Stimulated activated CD4-positive, alpha-beta T cell treated with anti-CD3 and anti-CD28 coated beads, Interleukin-4, amount 100 ng/mL, for 48 hours (primary cell): ENCODE results near the gene TMEM154.

Experiments used
- DNase-seq, 2 donors: peaks; one replicate each; pipeline ENCODE4 v3.0.0-alpha.2; 2020; ENCODE audit warnings: low read depth in 2 of 2

TMEM154 gene

DNA sequence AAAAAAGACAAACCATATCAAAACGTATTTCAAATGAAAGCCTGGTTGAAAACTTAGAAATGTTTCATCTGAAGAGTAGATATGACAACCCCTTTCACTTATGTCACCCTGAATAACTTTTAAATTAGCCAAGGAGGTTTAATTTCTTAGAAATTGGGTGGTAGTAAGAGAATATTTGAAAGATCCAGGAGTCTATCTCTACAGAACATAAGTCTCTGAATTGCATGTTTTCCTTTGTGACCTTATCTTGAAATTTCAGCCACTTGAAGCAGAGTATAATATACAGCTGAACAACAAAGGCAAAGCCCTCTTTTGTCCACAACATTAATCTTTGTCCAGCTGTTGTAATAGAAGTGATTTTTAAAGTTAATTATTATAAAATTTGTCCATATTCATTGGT, 49.5 kb downstream of the TMEM154 start:
- DNase-seq = no peak

DNA sequence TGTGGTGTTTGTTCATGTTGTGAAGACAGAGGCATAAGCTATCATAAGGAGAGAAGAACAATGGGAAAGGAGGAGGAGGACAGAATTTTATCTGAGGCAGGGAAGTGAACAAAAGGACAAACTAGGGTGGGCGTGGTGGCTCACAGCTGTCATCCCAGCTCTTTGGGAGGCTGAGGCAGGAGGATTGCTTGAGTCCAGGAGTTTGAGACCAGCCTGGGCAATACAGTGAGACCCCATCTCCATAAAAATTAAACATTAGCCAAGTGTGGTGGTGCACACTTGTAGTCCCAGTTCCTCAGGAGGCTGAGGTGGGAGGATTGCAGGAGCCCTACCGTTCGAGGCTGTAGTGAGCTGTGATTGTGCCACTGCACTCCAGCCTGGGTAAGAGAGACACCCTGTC, 49.9 kb downstream of the TMEM154 start:
- no peak for DNase-seq

DNA sequence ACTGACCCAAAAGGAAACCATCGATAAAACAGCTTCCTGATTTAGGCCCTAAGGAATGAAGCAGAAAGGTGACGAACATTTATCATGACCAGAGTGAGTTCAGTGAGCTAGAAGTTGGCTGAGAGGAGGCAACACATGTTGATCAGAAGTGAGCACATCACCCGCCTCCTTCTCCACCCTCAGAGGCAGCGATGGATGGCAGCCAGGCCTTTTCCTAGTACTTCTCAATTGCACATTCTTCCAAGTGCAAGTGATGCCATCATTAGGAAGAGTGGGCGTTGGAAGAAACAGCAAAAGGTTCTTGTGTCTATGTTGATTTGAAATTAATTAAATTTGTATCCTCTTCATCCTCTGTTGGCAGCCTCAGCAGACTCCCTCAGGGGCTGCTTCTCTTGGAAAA, 51.7 kb downstream of the TMEM154 start:
- DNase-seq = no peak

DNA sequence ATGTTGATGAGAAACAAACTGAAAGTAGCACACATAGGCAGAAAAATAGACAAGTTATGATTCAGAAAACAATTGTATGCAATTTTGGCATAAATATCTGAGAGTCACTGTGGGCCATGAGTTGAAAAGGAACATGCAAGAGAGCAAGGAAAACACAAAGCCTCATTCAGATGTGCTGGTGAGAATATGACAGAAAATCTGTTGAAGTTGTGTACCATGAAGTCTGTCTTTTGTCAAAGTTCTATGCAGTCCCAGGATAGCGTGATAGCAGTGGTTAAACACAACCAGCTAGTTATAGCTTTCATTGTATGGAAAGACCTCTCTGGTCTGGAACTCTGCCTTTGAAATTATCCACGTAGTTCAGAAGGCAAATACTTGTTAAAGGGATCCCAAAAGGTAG, 53.0 kb downstream of the TMEM154 start:
- no peak for DNase-seq

DNA sequence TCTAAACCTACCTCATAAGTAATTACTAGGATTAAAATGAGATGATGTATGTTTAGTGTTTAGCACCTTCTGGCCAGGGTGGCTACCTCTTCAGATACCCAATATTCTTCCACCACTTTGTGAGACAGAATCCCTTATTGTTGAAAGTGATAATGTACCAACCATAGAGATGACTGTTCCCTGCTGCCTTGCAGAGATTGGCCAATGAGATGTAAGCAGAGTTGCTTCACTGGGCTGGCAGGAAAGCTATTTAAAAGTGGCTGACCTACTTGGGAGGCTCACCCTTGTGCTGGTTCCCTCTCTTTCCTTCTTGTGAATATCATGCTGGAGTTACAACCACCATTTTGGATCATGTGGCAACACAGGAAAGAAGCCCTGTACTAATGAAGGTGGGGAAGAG, 58.9 kb downstream of the TMEM154 start:
- DNase-seq = no peak

DNA sequence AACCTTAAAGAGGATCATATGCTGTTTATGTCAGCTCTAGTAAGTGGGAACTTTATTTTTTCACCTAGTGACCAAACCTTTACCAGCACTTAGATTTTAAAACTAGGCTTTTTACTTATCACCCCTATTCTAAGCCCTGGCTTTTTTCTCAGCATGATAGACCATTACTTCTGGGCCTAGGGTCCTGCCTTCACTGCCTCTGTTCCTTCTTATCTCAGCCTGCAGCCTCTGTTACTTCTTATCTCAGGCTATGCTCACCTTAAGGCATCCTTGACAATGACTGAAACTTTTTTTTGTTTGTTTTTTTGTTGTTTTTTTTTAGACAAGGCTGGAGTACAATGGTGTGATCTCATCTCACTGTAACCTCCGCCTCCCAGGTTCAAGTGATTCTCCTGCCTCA, 59.6 kb downstream of the TMEM154 start:
- DNase-seq = no peak

DNA sequence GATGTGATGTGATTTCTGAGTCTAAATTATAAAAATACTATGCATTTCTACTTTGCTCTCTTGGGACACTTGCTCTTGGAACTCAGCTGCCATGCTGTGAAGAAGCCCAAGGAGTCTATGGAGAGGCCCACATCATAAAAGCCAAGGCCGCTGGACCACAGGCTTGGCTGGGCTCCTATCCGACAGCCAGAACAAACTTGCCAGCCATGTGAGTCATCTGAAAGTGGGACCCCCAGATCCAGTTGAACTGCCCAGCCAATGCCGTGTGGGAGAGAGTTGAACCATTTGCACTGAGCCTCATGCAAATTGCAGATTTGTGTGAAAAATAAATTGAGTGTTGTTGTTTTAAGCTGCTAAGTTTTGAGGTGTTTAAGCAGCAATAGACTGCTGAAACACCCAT, 60.2 kb downstream of the TMEM154 start:
- DNase-seq = no peak

DNA sequence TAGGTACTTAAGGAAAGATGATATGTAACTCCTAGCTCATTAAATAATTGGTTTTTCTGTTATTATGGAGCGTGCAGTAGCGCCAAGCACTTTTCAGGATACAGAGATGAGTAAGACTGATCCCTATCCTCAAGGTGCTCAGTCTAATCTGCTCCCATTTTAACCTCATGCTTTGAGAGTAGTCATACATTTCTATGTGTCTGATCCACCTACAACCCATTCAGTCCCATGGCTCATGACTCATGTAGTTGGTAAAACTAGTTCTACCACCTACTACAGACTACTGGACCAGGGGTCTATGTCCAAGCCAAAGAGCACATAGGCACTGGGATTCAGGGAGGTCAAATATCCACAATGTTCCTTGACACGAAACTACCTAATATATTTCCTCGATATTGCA, 60.8 kb downstream of the TMEM154 start:
- no peak for DNase-seq

DNA sequence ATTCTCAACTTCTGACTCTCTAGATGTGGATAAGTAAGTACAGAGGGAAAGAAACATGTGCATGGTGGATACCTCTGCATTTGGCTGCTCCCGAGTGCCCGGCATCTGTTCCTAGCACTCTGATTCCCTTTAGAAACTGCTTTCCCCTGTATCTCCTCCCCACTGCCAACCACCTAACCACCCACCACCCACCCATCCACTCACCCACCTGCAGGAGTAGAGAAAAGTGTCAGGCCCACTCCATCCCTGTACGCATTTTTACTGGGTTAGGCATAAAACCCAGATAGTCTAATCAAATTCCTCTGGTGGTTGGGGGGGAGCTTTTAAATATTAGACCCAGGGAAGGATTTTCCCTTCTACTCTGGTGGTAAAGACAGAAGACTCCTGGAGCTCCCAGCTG, 63.0 kb downstream of the TMEM154 start:
- no peak for DNase-seq

DNA sequence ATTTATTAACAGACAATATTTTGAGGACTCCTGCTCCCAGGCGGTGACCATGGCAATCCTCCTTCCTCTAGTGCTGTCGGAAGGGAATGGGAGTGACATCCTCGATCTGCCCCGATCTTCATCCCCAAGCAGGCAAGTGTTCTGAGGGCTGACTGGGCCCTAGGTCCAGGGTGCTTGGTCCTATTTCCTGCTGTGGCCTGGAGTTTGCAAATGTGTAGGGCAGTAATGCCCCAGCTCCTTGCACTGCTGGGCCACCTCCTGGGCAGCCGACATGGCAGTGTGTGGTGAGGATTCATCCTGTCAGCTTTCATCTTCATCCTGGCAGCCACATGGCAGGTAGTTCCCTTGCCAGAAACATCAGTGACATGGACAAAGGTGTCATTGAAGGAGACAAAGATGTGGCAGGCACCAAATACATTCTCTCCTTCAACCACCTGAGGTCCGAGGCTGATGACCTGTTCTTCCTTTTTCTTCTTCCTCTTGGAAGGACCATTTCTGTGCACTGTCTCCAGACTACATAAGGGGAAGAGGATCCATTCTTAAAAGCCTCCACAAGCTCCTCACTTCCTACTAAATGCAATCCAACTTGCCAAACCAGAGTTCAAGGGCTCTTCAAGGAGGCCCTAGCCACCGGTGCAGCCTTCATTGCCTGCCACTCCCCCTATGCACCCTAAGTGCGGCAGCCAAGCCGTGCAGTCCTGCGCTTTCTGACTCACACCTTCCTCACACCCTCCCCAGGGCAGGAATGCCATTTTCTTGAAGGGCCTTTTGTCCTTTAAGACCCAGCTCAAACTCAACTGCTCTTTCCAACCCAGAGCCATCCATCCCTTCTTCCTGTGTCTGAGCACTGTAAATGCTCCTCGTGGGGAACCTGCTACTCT, 65.7 kb downstream of the TMEM154 start:
- no peak for DNase-seq

DNA sequence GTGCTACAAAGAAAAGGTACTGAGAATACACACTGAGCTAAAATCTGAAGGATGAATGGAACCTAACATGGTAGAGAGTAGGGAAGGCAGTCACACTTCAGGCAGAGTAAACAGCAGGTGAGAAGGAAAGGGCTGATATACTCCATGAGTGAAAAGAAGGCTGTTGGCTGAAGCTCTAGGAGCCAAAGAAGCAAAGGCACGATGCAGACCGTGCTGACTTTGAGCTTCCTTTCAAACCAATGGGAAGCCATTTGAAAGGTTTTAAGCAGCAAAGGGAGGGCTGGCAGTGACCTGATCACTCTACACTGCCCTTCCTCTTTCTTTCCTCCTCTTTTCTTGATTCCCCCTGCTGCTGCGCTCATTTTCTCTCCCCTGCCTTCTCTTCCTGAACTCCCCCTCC, 66.4 kb downstream of the TMEM154 start:
- DNase-seq = no peak

DNA sequence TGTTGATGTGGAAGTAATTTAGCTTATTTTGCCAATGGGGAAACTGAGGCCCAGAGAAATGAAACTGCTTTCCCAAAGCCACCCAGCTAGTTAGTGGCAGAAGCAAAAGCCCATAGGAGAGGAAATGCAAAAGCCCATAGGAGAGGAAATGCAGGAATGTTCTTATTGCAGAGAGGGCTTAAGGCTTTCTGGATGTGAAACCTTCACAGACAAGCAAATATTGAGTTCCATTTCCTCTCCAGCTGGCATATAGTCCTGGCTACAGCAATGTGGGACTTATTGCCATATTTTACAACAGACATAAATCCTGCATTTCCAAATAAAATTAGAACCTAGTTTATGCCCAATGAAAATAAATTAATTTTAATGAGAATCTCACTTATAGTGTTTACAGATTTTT, 69.7 kb downstream of the TMEM154 start:
- DNase-seq = no peak

DNA sequence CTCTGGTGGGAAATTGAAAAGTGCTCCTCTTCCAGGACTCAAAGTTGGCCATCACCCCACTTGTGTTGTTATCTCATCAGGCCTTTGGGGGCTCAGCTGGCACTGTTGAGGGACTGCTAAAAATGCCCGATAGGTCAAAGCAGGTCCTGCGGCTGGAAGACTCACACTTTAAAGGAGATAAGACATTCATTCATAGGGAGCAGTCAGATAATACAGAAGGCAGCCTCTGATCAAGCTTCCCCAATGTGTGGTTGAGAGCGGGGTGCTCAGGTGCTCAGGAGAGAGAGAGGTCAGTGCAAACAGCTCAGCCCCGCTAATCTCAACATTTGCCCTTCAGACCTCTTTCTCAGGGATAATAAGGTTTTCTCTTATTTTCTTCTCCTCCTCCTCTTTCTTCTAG, 70.3 kb downstream of the TMEM154 start:
- no peak for DNase-seq

DNA sequence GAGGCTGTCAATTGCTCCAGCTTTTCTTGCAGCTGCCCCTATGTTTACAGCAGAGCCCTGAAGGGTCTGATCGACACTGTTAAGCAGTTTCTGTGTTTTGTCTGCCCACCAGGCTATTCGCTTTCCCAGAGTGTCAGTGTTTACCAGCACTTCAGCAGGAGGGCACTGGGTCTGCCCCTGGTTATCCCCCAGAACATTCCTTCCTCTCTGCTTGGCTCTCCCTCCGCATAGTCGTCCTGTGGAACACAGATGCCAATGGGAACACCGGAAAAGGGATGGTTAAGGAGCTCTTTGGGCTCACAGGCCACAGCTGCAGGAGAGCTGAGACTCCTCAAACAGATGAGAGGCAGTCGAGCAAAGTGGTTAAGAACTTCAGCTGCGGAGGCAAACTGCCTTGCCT, 72.6 kb downstream of the TMEM154 start:
- DNase-seq = no peak

DNA sequence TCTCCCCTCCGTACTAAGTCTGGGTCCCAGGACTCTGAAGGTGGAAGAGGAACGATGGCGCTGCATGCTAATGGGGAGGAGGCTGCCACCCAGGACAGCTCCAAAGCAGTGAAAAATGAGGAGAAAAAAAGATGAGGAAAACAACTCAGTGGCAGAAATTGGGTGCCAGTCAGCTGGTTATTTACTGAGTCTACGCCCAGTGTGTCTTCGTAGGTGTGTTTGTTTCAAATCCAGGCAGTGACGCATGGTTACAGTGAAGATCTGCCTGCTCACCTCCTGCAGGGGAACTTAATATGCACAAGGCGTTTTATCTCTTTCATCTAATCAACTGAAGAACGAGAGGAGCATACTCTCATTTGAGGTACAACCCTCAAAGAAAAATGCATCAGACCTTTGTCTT, 73.0 kb downstream of the TMEM154 start:
- no peak for DNase-seq

DNA sequence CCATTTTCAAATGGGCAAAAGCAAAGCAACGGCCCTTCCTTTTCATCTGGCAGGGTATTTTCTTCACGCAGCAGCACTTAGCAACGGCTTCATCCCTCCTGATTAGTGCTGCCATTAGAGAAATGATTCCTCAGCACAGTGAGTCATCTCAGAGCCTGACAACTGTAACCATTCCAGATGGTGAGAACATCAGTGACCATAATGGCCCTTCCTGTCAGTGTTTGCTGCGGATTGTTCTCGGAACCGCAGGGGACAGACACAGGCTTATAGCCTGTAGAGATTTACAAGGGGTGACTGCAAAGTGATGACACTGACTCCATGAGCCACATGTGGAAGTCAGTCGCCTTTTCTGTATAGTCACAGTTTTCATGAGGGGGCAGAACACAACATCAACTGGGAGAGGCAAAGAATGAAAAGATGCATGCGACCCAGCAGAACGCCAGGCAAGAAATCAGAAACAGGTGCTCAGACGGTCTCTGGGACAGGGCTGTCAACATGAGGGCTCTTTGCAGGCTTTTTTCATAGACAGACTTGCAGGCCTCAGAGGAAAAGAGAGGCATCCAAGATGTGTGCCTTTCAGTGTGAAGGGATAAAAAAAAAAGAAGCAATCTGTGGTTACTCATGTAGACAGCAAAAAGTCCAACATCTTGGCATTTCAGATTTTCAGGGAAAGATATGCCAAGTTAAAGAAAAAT, 74.0 kb downstream of the TMEM154 start:
- no peak for DNase-seq

DNA sequence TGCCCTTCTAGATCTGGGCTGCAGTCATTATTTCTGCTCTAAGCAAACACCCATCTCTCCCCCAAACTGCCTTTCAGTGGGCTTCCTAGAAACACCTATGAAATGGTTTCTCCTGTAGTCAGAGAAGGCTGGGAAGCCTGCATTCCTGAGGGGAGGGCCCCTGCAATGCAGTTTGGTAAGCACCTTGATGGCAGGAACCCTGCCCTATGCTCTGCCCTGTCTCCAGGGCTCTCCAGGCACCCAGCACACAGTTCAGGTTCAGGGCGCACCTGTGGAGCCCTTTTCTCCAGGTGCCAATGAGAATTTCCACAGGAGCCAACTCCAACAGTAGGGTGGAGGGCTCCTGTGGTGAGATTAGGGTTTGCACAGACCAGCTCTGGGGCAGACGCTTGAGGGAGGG, 74.8 kb downstream of the TMEM154 start:
- no peak for DNase-seq

DNA sequence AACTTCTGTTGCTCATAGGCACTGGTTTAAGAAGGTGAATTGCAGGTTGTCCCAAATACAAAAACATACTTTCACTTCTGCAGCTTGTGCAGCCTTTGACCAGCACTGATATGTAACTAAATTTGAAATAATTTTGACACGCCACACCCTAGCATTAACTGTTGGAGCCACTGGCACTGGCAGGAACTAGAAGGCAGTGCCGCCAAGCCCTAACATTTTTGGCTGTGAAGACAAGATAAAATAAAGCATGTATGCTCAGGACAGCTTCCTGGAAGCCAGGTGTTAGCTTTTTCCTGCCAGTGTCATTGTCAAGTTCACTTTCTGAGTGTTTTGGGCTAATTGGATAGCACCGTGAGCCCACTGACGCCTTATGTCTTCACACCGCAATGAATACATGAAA, 78.6 kb downstream of the TMEM154 start:
- DNase-seq = no peak

DNA sequence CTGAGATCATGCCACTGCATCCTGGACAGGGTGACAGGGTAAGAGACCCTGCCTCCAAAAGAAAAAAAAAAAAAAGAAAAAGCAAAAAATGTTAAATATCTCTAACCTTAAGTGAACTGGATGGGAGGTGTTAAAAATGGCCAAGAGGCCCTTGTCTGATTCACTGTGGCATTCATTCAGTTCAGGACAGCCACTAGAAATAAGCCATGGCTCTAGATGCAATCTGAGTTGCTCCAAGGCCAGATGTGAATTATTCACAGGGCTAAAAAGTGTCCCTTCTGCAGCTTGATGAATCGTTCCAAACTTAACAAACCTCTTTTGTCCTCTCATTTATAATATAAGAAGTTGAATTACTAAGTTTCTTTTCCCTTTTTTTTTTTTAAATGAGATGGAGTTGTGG, 80.2 kb downstream of the TMEM154 start:
- no peak for DNase-seq

DNA sequence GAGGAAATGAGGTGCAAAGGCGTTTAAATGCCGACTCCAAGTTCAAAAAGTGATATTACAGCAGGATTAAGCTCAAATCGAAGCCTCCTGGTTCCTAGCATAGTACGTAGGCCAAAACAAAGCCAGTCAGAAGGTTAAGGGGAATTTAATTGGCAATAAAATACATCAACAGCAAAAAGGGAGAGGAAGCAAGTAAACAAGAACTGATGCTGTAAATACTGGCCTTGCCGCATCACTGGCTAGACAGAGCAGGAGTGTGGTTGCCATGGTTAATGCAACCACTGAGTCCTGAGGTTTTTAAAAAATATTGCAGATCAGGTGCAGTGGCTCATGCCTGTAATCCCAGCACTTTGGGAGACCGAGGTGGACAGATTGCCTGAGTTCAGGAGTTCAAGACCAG, 80.7 kb downstream of the TMEM154 start:
- DNase-seq = no peak

DNA sequence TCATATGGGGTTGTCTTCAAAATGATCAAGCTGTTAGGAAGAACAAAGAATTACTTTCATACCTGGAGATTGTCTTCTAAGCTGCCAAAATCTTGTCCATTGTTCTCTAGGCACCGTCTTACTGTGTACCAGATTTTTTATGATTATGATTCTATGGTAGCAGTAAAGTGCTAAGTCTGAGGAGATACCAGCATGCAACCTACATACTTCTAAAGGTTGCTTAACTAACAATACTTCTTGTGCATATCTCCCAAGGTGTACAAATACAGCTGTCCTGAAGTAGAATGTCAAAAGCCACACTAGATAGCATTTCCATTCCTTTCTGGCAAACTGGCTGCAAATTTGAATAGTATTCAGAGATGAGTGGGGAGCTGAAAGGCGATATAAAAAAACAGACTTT, 81.3 kb downstream of the TMEM154 start:
- no peak for DNase-seq

DNA sequence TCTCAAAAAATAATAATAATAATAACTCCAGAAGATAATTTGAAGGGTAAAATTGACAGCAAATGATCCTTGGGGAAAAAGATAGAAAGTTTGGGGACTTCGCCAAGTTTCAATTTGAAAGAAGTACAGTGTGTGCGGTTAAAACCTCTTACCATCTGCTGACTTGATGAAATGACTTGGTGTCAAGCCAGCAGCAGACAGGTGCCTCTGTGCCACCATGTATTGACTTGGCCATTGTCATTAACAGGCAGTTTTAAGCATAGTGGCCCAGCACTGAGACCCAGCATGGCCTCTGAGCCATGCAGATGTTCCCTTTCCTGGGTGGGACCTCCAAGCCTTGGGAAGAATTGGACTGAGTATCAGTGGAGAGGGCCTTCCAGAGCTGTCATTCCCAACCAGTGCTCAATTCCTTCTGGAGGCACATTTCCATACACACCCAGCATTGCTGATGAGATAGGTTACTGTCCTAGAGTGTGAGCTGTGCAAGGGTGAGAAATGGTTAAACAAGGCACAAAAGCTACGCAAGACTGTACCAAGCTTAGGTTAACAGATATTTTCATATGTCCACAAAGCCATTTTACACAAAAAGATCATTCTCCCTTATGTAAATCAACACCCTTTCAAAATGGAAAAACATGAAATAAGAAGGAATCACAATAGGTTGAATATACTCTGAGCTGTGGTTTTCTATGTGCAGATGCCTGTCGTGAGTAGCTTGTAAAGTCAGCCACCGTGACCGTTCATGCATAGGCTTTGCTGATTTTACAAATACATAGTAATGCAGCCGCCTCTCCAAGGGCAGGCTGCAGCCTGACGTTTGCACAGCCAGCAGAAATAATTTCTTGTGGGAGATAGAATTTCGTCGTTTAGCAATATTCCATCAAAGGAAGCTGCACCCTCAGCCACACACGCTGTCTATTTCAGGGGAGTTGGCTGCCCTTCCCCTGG, 84.5 kb downstream of the TMEM154 start:
- no peak for DNase-seq
